H9 (cell line): ENCODE data around the gene MYADM. TPM values are rescaled to one million over a fixed set of nuclear protein-coding genes. Genes with fewer than 3 reads are reported as not detected.

Experiments
- DNase-seq: peaks from one replicate; pipeline ENCODE4 v3.0.0-alpha.2; 2017
- H2AFZ ChIP-seq: one replicate; pipeline ENCODE4 v1.6.1; 2013; ENCODE audit warnings: mild to moderate bottlenecking, low read length, control low read depth, moderate library complexity
- H2AK5ac ChIP-seq: 2 replicates; pipeline ENCODE4 v1.6.1; 2013; ENCODE audit warnings: low read length, control low read depth, mixed read lengths; ENCODE audit not compliant: insufficient read length
- H2BK120ac ChIP-seq: one replicate; pipeline ENCODE4 v1.6.1; 2013; ENCODE audit warnings: low read depth, mild to moderate bottlenecking, low read length, control low read depth, inconsistent platforms; ENCODE audit not compliant: poor library complexity, severe bottlenecking
- H2BK12ac ChIP-seq: 2 replicates; pipeline ENCODE4 v1.6.1; 2013; ENCODE audit warnings: low read length, control low read depth, mixed read lengths, low read depth; ENCODE audit not compliant: insufficient read length
- H2BK15ac ChIP-seq: 2 replicates; pipeline ENCODE4 v1.6.1; 2013; ENCODE audit warnings: low read depth, low read length, control low read depth
- H2BK20ac ChIP-seq: one replicate; pipeline ENCODE4 v1.6.1; 2013; ENCODE audit warnings: low read depth, mild to moderate bottlenecking, low read length, control low read depth, inconsistent platforms; ENCODE audit not compliant: poor library complexity, severe bottlenecking
- H2BK5ac ChIP-seq: 2 replicates; pipeline ENCODE4 v1.6.1; 2013; ENCODE audit warnings: low read length, control low read depth, mixed read lengths; ENCODE audit not compliant: insufficient read length
- H3K14ac ChIP-seq: 2 replicates; pipeline ENCODE4 v1.6.1; 2013; ENCODE audit warnings: low read length, control low read depth; ENCODE audit not compliant: insufficient read depth
- H3K18ac ChIP-seq: 2 replicates; pipeline ENCODE4 v1.6.1; 2013; ENCODE audit warnings: low read depth, mild to moderate bottlenecking, mixed read lengths, low read length, control low read depth; ENCODE audit not compliant: insufficient read length
- H3K23ac ChIP-seq: 2 replicates; pipeline ENCODE4 v1.6.1; 2013; ENCODE audit warnings: low read length, control low read depth, mixed read lengths, low read depth; ENCODE audit not compliant: insufficient read length
- H3K23me2 ChIP-seq: 2 replicates; pipeline ENCODE4 v1.6.1; 2013; ENCODE audit warnings: low read depth, mild to moderate bottlenecking, mixed read lengths, low read length, control low read depth; ENCODE audit not compliant: insufficient read length, poor library complexity, severe bottlenecking
- H3K27ac ChIP-seq: 2 replicates; pipeline ENCODE4 v1.5.1; 2013; ENCODE audit warnings: low read length, control low read depth, mixed read lengths, low read depth; ENCODE audit not compliant: insufficient read length
- H3K27me3 ChIP-seq: 2 replicates; pipeline ENCODE4 v1.6.1; 2013; ENCODE audit warnings: low read length, control low read depth, inconsistent platforms; ENCODE audit not compliant: insufficient read depth
- H3K4ac ChIP-seq: 2 replicates; pipeline ENCODE4 v1.6.1; 2013; ENCODE audit warnings: low read depth, mild to moderate bottlenecking, control low read depth, inconsistent platforms, low read length, moderate library complexity
- H3K4me1 ChIP-seq: 2 replicates; pipeline ENCODE4 v1.6.1; 2013; ENCODE audit warnings: low read length, control low read depth, inconsistent platforms; ENCODE audit not compliant: insufficient read depth
- H3K4me2 ChIP-seq: 2 replicates; pipeline ENCODE4 v1.6.1; 2013; ENCODE audit warnings: low read length, control low read depth, mixed read lengths; ENCODE audit not compliant: insufficient read length, insufficient read depth
- H3K56ac ChIP-seq: 2 replicates; pipeline ENCODE4 v1.6.1; 2013; ENCODE audit warnings: low read depth, mild to moderate bottlenecking, mixed read lengths, low read length, control low read depth; ENCODE audit not compliant: insufficient read length
- H3K79me1 ChIP-seq: 2 replicates; pipeline ENCODE4 v1.6.1; 2013; ENCODE audit warnings: low read depth, mild to moderate bottlenecking, moderate library complexity, low read length, control low read depth, inconsistent platforms; ENCODE audit not compliant: insufficient read depth, poor library complexity, severe bottlenecking
- H3K79me2 ChIP-seq: 2 replicates; pipeline ENCODE4 v1.6.1; 2013; ENCODE audit warnings: low read length, control low read depth, inconsistent platforms; ENCODE audit not compliant: insufficient read depth
- H3K9ac ChIP-seq: 2 replicates; pipeline ENCODE4 v1.6.1; 2013; ENCODE audit warnings: low read length, control low read depth, mixed read lengths; ENCODE audit not compliant: insufficient read length; ENCODE audit errors: extremely low read depth
- H3K9me3 ChIP-seq: one replicate; pipeline ENCODE4 v1.6.1; 2013; ENCODE audit warnings: low read depth, low read length, inconsistent platforms; ENCODE audit not compliant: control insufficient read depth
- H3T11ph ChIP-seq: one replicate; pipeline ENCODE4 v1.6.1; 2013; ENCODE audit warnings: mild to moderate bottlenecking, low read length, control low read depth, inconsistent platforms
- H4K20me1 ChIP-seq: one replicate; pipeline ENCODE4 v1.6.1; 2013; ENCODE audit not compliant: control insufficient read depth, insufficient read length, insufficient read depth
- H4K5ac ChIP-seq: 2 replicates; pipeline ENCODE4 v1.6.1; 2013; ENCODE audit warnings: low read depth, mild to moderate bottlenecking, mixed read lengths, low read length, control low read depth; ENCODE audit not compliant: insufficient read length
- H4K8ac ChIP-seq: replicated peaks from 2 replicates; pipeline ENCODE4 v1.6.1; 2013; ENCODE audit warnings: low read length, control low read depth, mixed read lengths, low read depth; ENCODE audit not compliant: insufficient read length
- H4K91ac ChIP-seq: 2 replicates; pipeline ENCODE4 v1.6.1; 2013; ENCODE audit warnings: low read depth, mild to moderate bottlenecking, moderate library complexity, mixed read lengths, low read length, control low read depth; ENCODE audit not compliant: insufficient read length
- H3K27ac Mint-ChIP-seq, 3 experiments: 2 replicates in 2 of 3; 3 replicates in 1 of 3; pipeline ENCODE4 v1.8.0; 2020 to 2021; ENCODE audit warnings: mixed read lengths in 3 of 3, mild to moderate bottlenecking in 1 of 3, moderate library complexity in 1 of 3
- H3K27me3 Mint-ChIP-seq: 2 replicates; pipeline ENCODE4 v1.8.0; 2021; ENCODE audit warnings: low read depth, mild to moderate bottlenecking, moderate library complexity, mixed read lengths
- H3K36me3 Mint-ChIP-seq, 3 experiments: 2 replicates in 2 of 3; 3 replicates in 1 of 3; pipeline ENCODE4 v1.8.0; 2020 to 2021; ENCODE audit warnings: low read depth in 3 of 3, mixed read lengths in 3 of 3; ENCODE audit not compliant: insufficient read depth in 1 of 3
- H3K4me1 Mint-ChIP-seq, 2 experiments: 2 replicates each; pipeline ENCODE4 v1.8.0; 2020; ENCODE audit warnings: mixed read lengths in 2 of 2
- H3K4me3 Mint-ChIP-seq, 2 experiments: 2 replicates in 1 of 2; 3 replicates in 1 of 2; pipeline ENCODE4 v1.8.0; 2020 to 2021; ENCODE audit warnings: mild to moderate bottlenecking in 2 of 2, mixed read lengths in 2 of 2, moderate library complexity in 1 of 2
- H3K9me3 Mint-ChIP-seq, 2 experiments: 2 replicates in 1 of 2; 3 replicates in 1 of 2; pipeline ENCODE4 v1.8.0; 2020; ENCODE audit warnings: mild to moderate bottlenecking in 2 of 2, mixed read lengths in 2 of 2, moderate library complexity in 1 of 2
- CTCF ChIP-seq: fragments of 200-600 bp; sonication (generic); conservative IDR thresholded peaks from 3 replicates; pipeline ENCODE4 v1.8.0; 2021; ENCODE audit warnings: antibody characterized with exemption, mild to moderate bottlenecking
- WGBS: extraction: QIAGEN DNeasy Blood & Tissue Kit; methylation state at CpG from one replicate; pipeline ENCODE4 v1.1.7; 2013; ENCODE audit warnings: missing lambda C conversion rate, low lambda C conversion rate, mixed read lengths; ENCODE audit not compliant: insufficient read length; ENCODE audit errors: extremely low coverage; 5-methylcytosine and 5-hydroxymethylcytosine counted together
- total RNA-seq: library from RNA; stranded (reverse); gene quantifications from 2 replicates; pipeline ENCODE4 v1.2.1, GENCODE V29; 2021

The MYADM gene
- total RNA-seq, 1 experiment from 2014 or later = 116 TPM

GRCh38 chr19:53912653-53913052, 45.0 kb downstream of the MYADM start:
- H2BK5ac ChIP-seq = no peak overlapping the region
- no peaks in the 10 kb centered on the region for H3K4me1 ChIP-seq
- TF ChIP-seq CTCF = peak; percentile 94
- no peak overlapping the region for H4K91ac ChIP-seq
- peaks cover 16 to 25% of the 10 kb centered on the region in 2 experiments for H3K4me1 Mint-ChIP-seq
- no peak overlapping the region for H3K56ac ChIP-seq
- H3K9ac ChIP-seq = no peak overlapping the region
- H3K27ac ChIP-seq = no peak overlapping the region
- H3K36me3 Mint-ChIP-seq = peaks cover 26 to 39% (median 32%) of the 10 kb centered on the region in 3 experiments
- H4K5ac ChIP-seq = no peak overlapping the region
- no peak overlapping the region for H3K23ac ChIP-seq
- H3K9me3 Mint-ChIP-seq = no peaks in the 10 kb centered on the region
- H3K18ac ChIP-seq = no peak overlapping the region
- H3K27ac Mint-ChIP-seq = no peak overlapping the region; a peak in 1 of 7 replicates
- H2AFZ ChIP-seq = no peak overlapping the region
- no peak overlapping the region for H3T11ph ChIP-seq
- no peaks in the 10 kb centered on the region for H3K9me3 ChIP-seq
- no peaks in the 10 kb centered on the region; the same call in 1 of the 2 replicates for H3K27me3 ChIP-seq
- no peaks in the 10 kb centered on the region for H3K79me1 ChIP-seq
- peaks cover 45% of the 10 kb centered on the region for H3K27me3 Mint-ChIP-seq
- no peak overlapping the region for H4K8ac ChIP-seq
- no peak overlapping the region for H2BK20ac ChIP-seq
- no peaks in the 10 kb centered on the region for H3K79me2 ChIP-seq
- no peak overlapping the region for H3K14ac ChIP-seq
- peak; percentile 85 for DNase-seq
- H3K4me2 ChIP-seq = no peak overlapping the region
- WGBS = no CpG with 5 or more reads among the region's 18 CpGs
- H3K4ac ChIP-seq = no peak overlapping the region
- no peaks in the 10 kb centered on the region for H4K20me1 ChIP-seq
- no peak overlapping the region for H2AK5ac ChIP-seq
- H3K23me2 ChIP-seq = peaks cover 19% of the 10 kb centered on the region
- no peak overlapping the region for H2BK12ac ChIP-seq
- H2BK15ac ChIP-seq = no peak overlapping the region
- no peak overlapping the region for H2BK120ac ChIP-seq
- H3K4me3 Mint-ChIP-seq = peak overlapping the region in 1 of 2 experiments; percentile 24; a peak in 2 of 5 replicates
